Measurements from ENCODE around the gene TRAPPC1. TPM values are rescaled to one million over a fixed set of nuclear protein-coding genes. Genes with fewer than 3 reads are reported as not detected.

TRAPPC1 gene
- total RNA-seq, 1 experiment from 2014 or later = 26.4 TPM

DNA sequence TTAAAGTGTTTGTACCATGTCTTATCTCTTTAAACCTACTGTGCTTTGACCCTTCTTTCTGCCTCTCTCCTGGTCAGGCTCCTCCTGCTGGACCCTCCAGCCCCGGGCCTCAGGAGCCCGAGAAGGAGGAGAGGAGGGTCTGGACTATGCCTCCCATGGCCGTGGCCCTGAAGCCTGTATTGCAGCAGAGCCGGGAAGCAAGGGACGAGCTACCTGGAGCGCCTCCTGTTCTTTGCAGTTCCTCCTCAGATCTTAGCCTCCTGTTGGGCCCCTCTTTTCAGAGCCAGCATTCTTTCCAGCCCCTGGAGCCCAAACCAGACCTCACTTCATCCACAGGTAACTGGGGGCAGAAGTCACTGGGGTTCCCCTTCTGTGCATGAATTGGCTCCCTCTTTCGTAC lies 13.9 kb upstream of the TRAPPC1 start:
- Histone ChIP-seq H3K4me1 (ENCODE audit: insufficient read depth, low read length) (no peaks in the 10 kb centered on the region), H3K27me3 (ENCODE audit: low read length) (no peaks in the 10 kb centered on the region), H3K9me3 (ENCODE audit: low read length) (no peaks in the 10 kb centered on the region), H3K9ac (ENCODE audit: low read length) (no peak overlapping the region), H3K36me3 (ENCODE audit: low read depth, low read length) (no peaks in the 10 kb centered on the region; the same call in none of the 2 replicates), H3K27ac (ENCODE audit: low read length) (no peak overlapping the region), H3F3A (ENCODE audit: low read length, unreplicated experiment) (no peaks in the 10 kb centered on the region), H3K9me2 (replicated peaks; ENCODE audit: low read length) (no peaks in the 10 kb centered on the region), H3K4me3 (ENCODE audit: low read length) (no peak overlapping the region), H4K20me1 (ENCODE audit: low read length) (no peaks in the 10 kb centered on the region), H2AFZ (ENCODE audit: low read length) (no peak overlapping the region), H3K4me2 (ENCODE audit: low read length) (no peak overlapping the region), H3K79me2 (ENCODE audit: low read length) (no peaks in the 10 kb centered on the region)
- ChIA-PET POLR2A (ENCODE audit: unreplicated experiment) (no interaction called here), CTCF (no interaction called here)
- ATAC-seq (no peak), DNase-seq (no peak)
- TF ChIP-seq, protein P1, sequence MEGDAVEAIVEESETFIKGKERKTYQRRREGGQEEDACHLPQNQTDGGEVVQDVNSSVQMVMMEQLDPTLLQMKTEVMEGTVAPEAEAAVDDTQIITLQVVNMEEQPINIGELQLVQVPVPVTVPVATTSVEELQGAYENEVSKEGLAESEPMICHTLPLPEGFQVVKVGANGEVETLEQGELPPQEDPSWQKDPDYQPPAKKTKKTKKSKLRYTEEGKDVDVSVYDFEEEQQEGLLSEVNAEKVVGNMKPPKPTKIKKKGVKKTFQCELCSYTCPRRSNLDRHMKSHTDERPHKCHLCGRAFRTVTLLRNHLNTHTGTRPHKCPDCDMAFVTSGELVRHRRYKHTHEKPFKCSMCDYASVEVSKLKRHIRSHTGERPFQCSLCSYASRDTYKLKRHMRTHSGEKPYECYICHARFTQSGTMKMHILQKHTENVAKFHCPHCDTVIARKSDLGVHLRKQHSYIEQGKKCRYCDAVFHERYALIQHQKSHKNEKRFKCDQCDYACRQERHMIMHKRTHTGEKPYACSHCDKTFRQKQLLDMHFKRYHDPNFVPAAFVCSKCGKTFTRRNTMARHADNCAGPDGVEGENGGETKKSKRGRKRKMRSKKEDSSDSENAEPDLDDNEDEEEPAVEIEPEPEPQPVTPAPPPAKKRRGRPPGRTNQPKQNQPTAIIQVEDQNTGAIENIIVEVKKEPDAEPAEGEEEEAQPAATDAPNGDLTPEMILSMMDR (conservative IDR thresholded peaks at IDR 0.05; ENCODE audit: low read depth, low read length) = no peak
- TF ChIP-seq EZH2phosphoT487 (IDR thresholded peaks at IDR 0.05; ENCODE audit: borderline replicate concordance, low read length) (no peak), EZH2 (IDR thresholded peaks at IDR 0.05; ENCODE audit: low read length, unreplicated experiment) (no peak)
- intact Hi-C loops (cut with micrococcal nuclease) = no loop called here
- BruUV-seq (replicated peaks) = no TSS peak

DNA sequence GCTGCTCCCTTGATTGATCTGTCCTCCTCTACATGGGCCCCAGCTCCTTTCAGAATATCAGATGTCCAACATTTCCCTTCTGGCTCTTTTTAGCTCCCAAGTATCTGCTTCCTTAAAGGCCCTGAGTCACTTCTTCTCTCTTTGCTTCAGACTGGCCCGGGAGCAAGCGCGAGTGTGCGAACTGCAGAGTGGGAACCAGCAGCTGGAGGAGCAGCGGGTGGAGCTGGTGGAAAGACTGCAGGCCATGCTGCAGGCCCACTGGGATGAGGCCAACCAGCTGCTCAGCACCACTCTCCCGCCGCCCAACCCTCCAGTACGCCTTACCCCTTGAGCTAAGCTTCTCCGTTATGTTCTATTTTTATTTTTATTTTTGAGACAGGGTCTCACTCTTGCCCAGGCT lies 12.6 kb upstream of the TRAPPC1 start:
- H3K9ac ChIP-seq (ENCODE audit: low read length) = no peak overlapping the region
- H3K4me1 ChIP-seq (ENCODE audit: insufficient read depth, low read length) = no peaks in the 10 kb centered on the region
- no peak overlapping the region for H3K4me3 ChIP-seq (ENCODE audit: low read length)
- no peaks in the 10 kb centered on the region; the same call in none of the 2 replicates for H3K36me3 ChIP-seq (ENCODE audit: low read depth, low read length)
- no peaks in the 10 kb centered on the region for H3K27me3 ChIP-seq (ENCODE audit: low read length)
- no peak overlapping the region for H3K4me2 ChIP-seq (ENCODE audit: low read length)
- H2AFZ ChIP-seq (ENCODE audit: low read length) = no peak overlapping the region
- ChIA-PET CTCF (no interaction called here), POLR2A (ENCODE audit: unreplicated experiment) (no interaction called here)
- H3K9me3 ChIP-seq (ENCODE audit: low read length) = no peaks in the 10 kb centered on the region
- H3K9me2 ChIP-seq (replicated peaks; ENCODE audit: low read length) = no peaks in the 10 kb centered on the region
- no peaks in the 10 kb centered on the region for H3K79me2 ChIP-seq (ENCODE audit: low read length)
- H3K27ac ChIP-seq (ENCODE audit: low read length) = no peak overlapping the region
- no peaks in the 10 kb centered on the region for H4K20me1 ChIP-seq (ENCODE audit: low read length)
- intact Hi-C loops (cut with micrococcal nuclease) = no loop called here
- no peak for DNase-seq
- no peak for ATAC-seq
- no TSS peak for BruUV-seq (replicated peaks)
- H3F3A ChIP-seq (ENCODE audit: low read length, unreplicated experiment) = no peaks in the 10 kb centered on the region
- TF ChIP-seq EZH2phosphoT487 (IDR thresholded peaks at IDR 0.05; ENCODE audit: borderline replicate concordance, low read length) (no peak), EZH2 (IDR thresholded peaks at IDR 0.05; ENCODE audit: low read length, unreplicated experiment) (no peak)
- TF ChIP-seq, protein P1 (conservative IDR thresholded peaks at IDR 0.05; ENCODE audit: low read depth, low read length) = no peak

DNA sequence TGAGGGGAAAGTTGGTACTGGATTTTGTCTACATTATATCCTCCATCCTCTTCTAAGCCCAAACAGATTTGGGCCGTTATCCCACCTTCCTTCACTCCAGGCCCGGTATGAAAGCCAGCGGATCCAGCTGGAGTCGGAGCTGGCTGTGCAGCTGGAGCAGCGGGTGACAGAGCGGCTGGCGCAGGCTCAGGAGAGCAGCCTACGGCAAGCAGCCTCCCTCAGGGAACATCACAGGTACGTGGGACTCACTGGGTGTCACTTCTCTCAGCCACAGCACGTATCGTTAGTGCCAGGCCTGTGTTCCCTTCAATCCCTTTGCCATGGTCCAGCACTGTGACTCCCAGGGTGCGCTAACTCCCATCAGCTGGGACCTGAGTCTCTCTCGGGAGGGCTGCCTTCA lies 11.5 kb upstream of the TRAPPC1 start:
- TF ChIP-seq, protein P1 (conservative IDR thresholded peaks at IDR 0.05; ENCODE audit: low read depth, low read length) = no peak
- Histone ChIP-seq H4K20me1 (ENCODE audit: low read length) (no peaks in the 10 kb centered on the region), H2AFZ (ENCODE audit: low read length) (no peak overlapping the region), H3F3A (ENCODE audit: low read length, unreplicated experiment) (no peaks in the 10 kb centered on the region), H3K9ac (ENCODE audit: low read length) (no peak overlapping the region), H3K4me2 (ENCODE audit: low read length) (no peak overlapping the region), H3K9me2 (replicated peaks; ENCODE audit: low read length) (no peaks in the 10 kb centered on the region), H3K9me3 (ENCODE audit: low read length) (no peaks in the 10 kb centered on the region), H3K27me3 (ENCODE audit: low read length) (no peaks in the 10 kb centered on the region), H3K79me2 (ENCODE audit: low read length) (no peaks in the 10 kb centered on the region), H3K4me3 (ENCODE audit: low read length) (no peak overlapping the region), H3K36me3 (ENCODE audit: low read depth, low read length) (peaks cover under 1% of the 10 kb centered on the region), H3K27ac (ENCODE audit: low read length) (no peak overlapping the region), H3K4me1 (ENCODE audit: insufficient read depth, low read length) (no peaks in the 10 kb centered on the region)
- BruUV-seq (replicated peaks) = no TSS peak
- DNase-seq (no peak), ATAC-seq (no peak)
- ChIA-PET CTCF (interaction anchor here (0.7 kb wide), 1 partner anchor 10 kb away, joined by 14 read pairs; no protein-coding TSS in a partner anchor), POLR2A (ENCODE audit: unreplicated experiment) (no interaction called here)
- intact Hi-C loops (cut with micrococcal nuclease) = no loop called here
